ENCODE results near the gene PCED1B.

The PCED1B gene

DNA sequence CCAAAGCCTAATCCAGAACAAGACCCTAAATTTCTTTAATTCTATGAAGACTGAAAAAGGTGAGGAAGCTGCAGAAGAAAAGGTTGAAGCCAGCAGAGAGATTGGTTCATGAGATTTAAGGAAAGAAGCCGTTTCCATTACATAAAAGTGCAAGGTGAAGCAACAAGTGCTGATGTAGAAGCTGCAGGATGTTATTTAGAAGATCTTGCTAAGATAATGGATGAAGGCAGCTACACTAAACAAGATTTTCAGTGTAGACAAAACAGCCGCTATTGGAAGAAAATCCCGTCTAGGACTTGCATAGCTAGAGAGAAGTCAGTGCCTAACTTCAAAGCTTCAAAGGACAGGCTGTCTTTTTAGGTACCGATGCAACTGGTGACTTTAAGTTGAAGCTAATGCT is 65.8 kb downstream of the PCED1B start:
- TF ChIP-seq, protein P1, sequence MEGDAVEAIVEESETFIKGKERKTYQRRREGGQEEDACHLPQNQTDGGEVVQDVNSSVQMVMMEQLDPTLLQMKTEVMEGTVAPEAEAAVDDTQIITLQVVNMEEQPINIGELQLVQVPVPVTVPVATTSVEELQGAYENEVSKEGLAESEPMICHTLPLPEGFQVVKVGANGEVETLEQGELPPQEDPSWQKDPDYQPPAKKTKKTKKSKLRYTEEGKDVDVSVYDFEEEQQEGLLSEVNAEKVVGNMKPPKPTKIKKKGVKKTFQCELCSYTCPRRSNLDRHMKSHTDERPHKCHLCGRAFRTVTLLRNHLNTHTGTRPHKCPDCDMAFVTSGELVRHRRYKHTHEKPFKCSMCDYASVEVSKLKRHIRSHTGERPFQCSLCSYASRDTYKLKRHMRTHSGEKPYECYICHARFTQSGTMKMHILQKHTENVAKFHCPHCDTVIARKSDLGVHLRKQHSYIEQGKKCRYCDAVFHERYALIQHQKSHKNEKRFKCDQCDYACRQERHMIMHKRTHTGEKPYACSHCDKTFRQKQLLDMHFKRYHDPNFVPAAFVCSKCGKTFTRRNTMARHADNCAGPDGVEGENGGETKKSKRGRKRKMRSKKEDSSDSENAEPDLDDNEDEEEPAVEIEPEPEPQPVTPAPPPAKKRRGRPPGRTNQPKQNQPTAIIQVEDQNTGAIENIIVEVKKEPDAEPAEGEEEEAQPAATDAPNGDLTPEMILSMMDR (IDR thresholded peaks at IDR 0.05; ENCODE audit: low read depth, low read length, missing control alignments), result no peak
- no peak for DNase-seq (ENCODE audit: extremely low read depth, low read depth)
- H3K4me3 ChIP-seq (replicated peaks; ENCODE audit: low read depth, low read length), result no peak overlapping the region

DNA sequence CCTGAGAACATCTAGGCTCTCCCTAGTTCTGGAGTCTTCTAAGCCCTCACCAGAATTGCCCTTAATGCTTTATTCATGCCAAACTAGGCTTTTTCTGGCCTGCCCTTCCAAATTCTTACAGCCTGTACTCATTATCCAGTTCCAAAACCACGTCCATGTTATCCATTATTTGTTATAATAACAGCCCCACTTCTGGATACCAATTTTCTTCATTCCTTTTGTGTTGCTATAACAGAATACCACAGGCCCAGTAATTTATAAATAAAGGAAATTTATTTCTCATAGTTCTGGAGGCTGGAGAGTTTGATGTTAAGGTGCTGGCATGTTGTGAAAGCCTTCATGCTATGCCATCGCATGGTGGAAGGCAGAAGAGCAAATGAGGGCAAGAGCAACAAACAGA is 68.3 kb downstream of the PCED1B start:
- DNase-seq (ENCODE audit: extremely low read depth, low read depth), result no peak
- H3K4me3 ChIP-seq (replicated peaks; ENCODE audit: low read depth, low read length), result no peak overlapping the region
- TF ChIP-seq, protein P1 (IDR thresholded peaks at IDR 0.05; ENCODE audit: low read depth, low read length, missing control alignments), result no peak

DNA sequence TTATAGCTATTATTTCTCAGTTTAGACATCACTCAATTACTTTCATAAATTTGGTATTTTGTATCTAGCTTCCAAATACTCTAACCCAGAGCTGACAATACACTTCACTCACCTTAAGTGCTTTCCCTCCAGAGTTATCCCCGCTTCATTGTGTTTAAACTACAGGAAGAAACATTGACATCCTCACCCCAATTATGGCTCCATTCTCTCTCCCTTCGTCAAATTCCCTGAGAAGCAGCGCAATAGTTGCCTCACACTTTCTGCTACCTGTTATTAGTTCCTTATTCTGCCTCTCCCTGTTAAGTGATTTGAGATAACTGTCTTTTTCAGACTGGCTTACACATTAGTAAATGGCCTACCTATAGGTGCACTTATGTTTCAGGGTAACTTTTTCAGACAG is 69.7 kb downstream of the PCED1B start:
- TF ChIP-seq, protein P1 (IDR thresholded peaks at IDR 0.05; ENCODE audit: low read depth, low read length, missing control alignments), result no peak
- no peak overlapping the region for H3K4me3 ChIP-seq (replicated peaks; ENCODE audit: low read depth, low read length)
- no peak for DNase-seq (ENCODE audit: extremely low read depth, low read depth)

DNA sequence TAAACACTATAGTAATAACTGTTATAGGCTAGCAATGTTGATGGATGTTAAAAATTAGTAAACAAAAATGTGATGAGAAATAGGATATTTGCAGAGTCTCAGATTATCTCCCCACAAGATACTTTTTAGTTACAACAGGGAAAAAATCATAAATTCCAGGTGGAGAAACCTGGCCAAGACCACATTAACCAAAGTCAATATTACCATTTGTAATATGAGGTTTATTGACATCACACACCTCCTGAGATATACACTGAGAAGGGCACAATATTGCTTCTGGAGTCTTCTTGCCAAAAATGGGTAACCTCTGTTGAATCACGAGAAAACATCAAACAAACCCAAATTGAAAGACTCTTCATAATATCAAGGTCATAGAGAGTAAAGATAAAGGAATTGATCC is 72.7 kb downstream of the PCED1B start:
- DNase-seq (ENCODE audit: extremely low read depth, low read depth), result no peak
- TF ChIP-seq, protein P1 (IDR thresholded peaks at IDR 0.05; ENCODE audit: low read depth, low read length, missing control alignments), result no peak
- H3K4me3 ChIP-seq (replicated peaks; ENCODE audit: low read depth, low read length), result no peak overlapping the region

DNA sequence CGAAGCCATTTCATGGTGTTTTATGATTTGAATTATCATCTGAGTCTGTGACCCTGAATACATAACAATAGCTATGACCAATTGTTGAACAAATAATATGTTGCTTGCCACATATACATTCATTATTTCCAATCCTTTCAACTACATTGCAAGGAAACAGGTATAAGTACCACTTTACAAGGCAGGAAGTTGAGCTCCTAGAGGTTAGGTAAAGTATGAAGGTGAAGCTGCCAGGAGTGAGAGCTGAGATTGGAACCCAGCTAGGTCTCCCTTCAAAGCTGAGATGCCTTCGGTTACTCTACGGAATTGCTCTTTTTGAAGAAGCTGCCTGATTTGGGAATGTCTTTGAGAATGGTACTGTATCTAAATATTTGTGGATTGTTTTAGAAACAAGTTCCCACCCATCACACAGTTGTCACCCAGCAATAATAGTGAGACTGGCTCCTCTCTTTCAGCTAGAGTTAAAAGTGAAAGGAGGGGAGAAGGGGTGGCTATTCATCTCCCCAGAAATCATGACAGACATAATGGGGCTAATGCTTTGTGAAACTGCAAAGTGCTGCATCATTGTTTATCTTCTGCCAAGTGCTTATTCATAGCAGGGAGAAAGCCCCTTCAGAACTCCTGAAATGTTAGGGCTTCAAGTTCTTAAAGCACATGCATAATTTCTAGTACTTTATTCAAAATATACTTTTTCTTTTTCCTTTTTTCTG is 76.2 kb downstream of the PCED1B start:
- TF ChIP-seq, protein P1 (IDR thresholded peaks at IDR 0.05; ENCODE audit: low read depth, low read length, missing control alignments), result no peak
- DNase-seq (ENCODE audit: extremely low read depth, low read depth), result no peak
- no peak overlapping the region for H3K4me3 ChIP-seq (replicated peaks; ENCODE audit: low read depth, low read length)

DNA sequence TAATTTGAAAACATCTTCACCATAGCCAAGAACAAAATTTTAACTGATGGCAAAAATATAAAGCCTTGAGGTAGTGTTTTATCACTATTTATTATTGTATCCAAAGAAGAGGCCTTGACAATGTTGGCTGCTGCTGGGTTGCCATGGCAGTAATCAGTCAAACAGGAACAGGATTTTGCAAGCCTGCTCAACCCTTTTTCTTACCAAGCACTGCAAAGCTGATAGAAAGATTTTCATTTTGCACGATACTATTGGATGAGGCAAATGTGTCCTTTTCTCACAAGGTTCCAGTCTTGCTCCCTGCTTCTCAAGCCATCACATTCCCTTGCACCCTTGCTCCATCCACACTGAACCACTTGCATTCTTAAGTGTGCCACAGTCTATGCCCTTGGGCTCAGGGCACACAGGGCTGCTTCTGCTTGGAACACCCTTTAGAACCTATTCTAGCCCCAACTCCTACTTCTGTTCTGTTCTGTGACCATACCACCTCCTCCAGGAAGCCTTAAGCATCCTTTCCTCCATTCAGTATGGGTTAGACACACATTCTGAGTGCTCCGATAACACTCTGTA is 76.8 kb downstream of the PCED1B start:
- no peak for DNase-seq (ENCODE audit: extremely low read depth, low read depth)
- TF ChIP-seq, protein P1 (IDR thresholded peaks at IDR 0.05; ENCODE audit: low read depth, low read length, missing control alignments), result no peak
- H3K4me3 ChIP-seq (replicated peaks; ENCODE audit: low read depth, low read length), result no peak overlapping the region

Data from HFF-Myc (cell line).